ENCODE results near the gene ADAM33.

- no peak for TF ChIP-seq POLR2A (IDR thresholded peaks at IDR 0.05; ENCODE audit: low read length)
- no peak for TF ChIP-seq GATA1 (IDR thresholded peaks at IDR 0.05; ENCODE audit: low read depth, low read length)
These were observed 41.6 kb downstream of the ADAM33 start for GRCh38 chr20:3640259-3640658.
